DOHH2 (cell line): ENCODE data around the gene RAB10.
"Not testable (repeated sequence)": the region's sequence is repeated elsewhere in the genome, so short reads cannot be mapped to it uniquely, and the experiment has no call there.

ENCODE experiments used
- CTCF ChIP-seq: fragments of 200-600 bp; sonication (generic); IDR thresholded peaks from one replicate; pipeline ENCODE4 v1.5.1; 2014; ENCODE audit warnings: antibody characterized with exemption, mild to moderate bottlenecking, low read depth, low read length; ENCODE audit not compliant: poor library complexity, severe bottlenecking
- EZH2phosphoT487 ChIP-seq: fragments of 200-600 bp; sonication (generic); IDR thresholded peaks from 2 replicates; pipeline ENCODE4 v1.6.1; 2017; ENCODE audit warnings: borderline replicate concordance, mild to moderate bottlenecking, antibody characterized with exemption, low read length, moderate library complexity, mixed read lengths

- not testable (repeated sequence) for TF ChIP-seq CTCF, EZH2phosphoT487
These were observed 5.8 kb upstream of the RAB10 start for GRCh38 chr2:26028083-26028482.
